ENCODE data around the gene LRRC72. TPM values are rescaled to one million over a fixed set of nuclear protein-coding genes. Genes with fewer than 3 reads are reported as not detected.
A peak's percentile ranks its signal among the peaks of the same experiment; 100 is the strongest.

Gene LRRC72
- total and polyA plus RNA-seq, 9 of the 15 experiments (the other 6 are each of a cell fraction or from before 2014, with no cell fraction given): 0.10 TPM; not detected in 8

GRCh38 chr7:16609842-16610450, 83.3 kb downstream of the LRRC72 start:
- H3K4me1 ChIP-seq (replicated peaks in 1 of 2; ENCODE audit: control insufficient read depth in 2 of 2, insufficient read depth in 2 of 2, low read length in 2 of 2): no peaks in the 10 kb centered on the region
- H3K36me3 ChIP-seq (ENCODE audit: control insufficient read depth, insufficient read depth, low read length): peaks cover 76% of the 10 kb centered on the region
- no TSS peak for BruUV-seq (replicated peaks)
- peak; percentile 95 for TF ChIP-seq HMBOX1 (IDR thresholded peaks at IDR 0.05)
- TF ChIP-seq CHD1 (IDR thresholded peaks at IDR 0.05; ENCODE audit: low read length): no peak
- no peak for TF ChIP-seq TCF15 (CRISPR knock-in tag; IDR thresholded peaks at IDR 0.05)
- H3K27ac ChIP-seq (ENCODE audit: extremely low read depth, low read depth, low read length): no peak overlapping the region
- DNase-seq (ENCODE audit: extremely low read depth in 1 of 4, low spot score in 3 of 4) (no peak), FAIRE-seq (no peak), ATAC-seq (no peak)
- no peaks in the 10 kb centered on the region for H3K27me3 ChIP-seq (ENCODE audit: control insufficient read depth in 2 of 2, insufficient read depth in 2 of 2, low read length in 2 of 2)
- ChIA-PET CTCF (ENCODE audit: low intra/inter-chr PET ratio) (no interaction called here), POLR2A (interaction anchor here (1.2 kb wide), 2 partner anchors 13 to 34 kb away, joined by 3 to 4 read pairs; no protein-coding TSS in a partner anchor)
- H4K20me1 ChIP-seq (replicated peaks; ENCODE audit: control insufficient read depth, insufficient read depth, low read length): no peaks in the 10 kb centered on the region
- intact Hi-C loops (cut with micrococcal nuclease) (no loop called here), in situ Hi-C loops (cut with MboI) (no loop called here)
- WGBS (ENCODE audit: insufficient coverage, low coverage, missing lambda C conversion rate): 88% methylated on average over 4 of the region's 4 CpGs
- H3K79me2 ChIP-seq (ENCODE audit: control insufficient read depth, insufficient read depth, low read length): no peaks in the 10 kb centered on the region
- H3K9me1 ChIP-seq (ENCODE audit: control insufficient read depth, insufficient read depth, low read length): no peaks in the 10 kb centered on the region
- H3K4me2 ChIP-seq (ENCODE audit: insufficient read depth, low read length): no peak overlapping the region
- no peak overlapping the region for H3K4me3 ChIP-seq
- no peak overlapping the region for H3K9ac ChIP-seq (ENCODE audit: insufficient read depth in 1 of 2, low read depth in 2 of 2, low read length in 2 of 2)
- H2AFZ ChIP-seq (ENCODE audit: low read depth, low read length): no peak overlapping the region
- H3K9me3 ChIP-seq (replicated peaks; ENCODE audit: control insufficient read depth, insufficient read depth, low read depth, low read length): no peaks in the 10 kb centered on the region

- BruUV-seq (replicated peaks): no TSS peak
- 100% methylated on average over 2 of the region's 2 CpGs for WGBS (ENCODE audit: insufficient coverage, low coverage, missing lambda C conversion rate)
- in situ Hi-C loops (cut with MboI): no loop called here
- H3K36me3 ChIP-seq (ENCODE audit: control insufficient read depth, insufficient read depth, low read length): peaks cover 83% of the 10 kb centered on the region
- no peaks in the 10 kb centered on the region for H3K9me1 ChIP-seq (ENCODE audit: control insufficient read depth, insufficient read depth, low read length)
- no peaks in the 10 kb centered on the region for H3K79me2 ChIP-seq (ENCODE audit: control insufficient read depth, insufficient read depth, low read length)
- H3K9ac ChIP-seq (ENCODE audit: insufficient read depth in 1 of 2, low read depth in 2 of 2, low read length in 2 of 2): no peak overlapping the region
- DNase-seq (ENCODE audit: extremely low read depth in 1 of 4, low spot score in 3 of 4): no peak
- intact Hi-C loops (cut with micrococcal nuclease): no loop called here
- H3K4me3 ChIP-seq: no peak overlapping the region
- ATAC-seq: no peak
- no peak overlapping the region for H3K4me2 ChIP-seq (ENCODE audit: insufficient read depth, low read length)
- H3K9me3 ChIP-seq (replicated peaks; ENCODE audit: control insufficient read depth, insufficient read depth, low read depth, low read length): no peaks in the 10 kb centered on the region
- ChIA-PET CTCF (ENCODE audit: low intra/inter-chr PET ratio) (interaction anchor here (0.6 kb wide), 1 partner anchor 25 kb away, joined by 3 read pairs; no protein-coding TSS in a partner anchor), POLR2A (no interaction called here)
- no peak overlapping the region for H3K27ac ChIP-seq (ENCODE audit: extremely low read depth, low read depth, low read length)
- H3K4me1 ChIP-seq (replicated peaks in 1 of 2; ENCODE audit: control insufficient read depth in 2 of 2, insufficient read depth in 2 of 2, low read length in 2 of 2): peaks cover 0 to 3% of the 10 kb centered on the region in 2 experiments; a peak in 1 of 5 replicates
- no peak for FAIRE-seq
- no peak overlapping the region for H2AFZ ChIP-seq (ENCODE audit: low read depth, low read length)
- TF ChIP-seq ELK1 (CRISPR knock-in tag; IDR thresholded peaks at IDR 0.05) (no peak), E2F6 (IDR thresholded peaks at IDR 0.05; ENCODE audit: borderline replicate concordance in 1 of 2, extremely low read depth in 1 of 2, insufficient read depth in 1 of 2, insufficient read length in 1 of 2, low read depth in 1 of 2, low read length in 1 of 2, poor library complexity in 1 of 2, severe bottlenecking in 1 of 2) (peak in 1 of 2 experiments; percentile 44)
- no peaks in the 10 kb centered on the region for H3K27me3 ChIP-seq (ENCODE audit: control insufficient read depth in 2 of 2, insufficient read depth in 2 of 2, low read length in 2 of 2)
- no peaks in the 10 kb centered on the region for H4K20me1 ChIP-seq (replicated peaks; ENCODE audit: control insufficient read depth, insufficient read depth, low read length)
Observed at GRCh38 chr7:16611711-16612110, 85.1 kb downstream of the LRRC72 start.
